A549 (cell line): ENCODE data around the gene DFFB. TPM values are rescaled to one million over a fixed set of nuclear protein-coding genes. Genes with fewer than 3 reads are reported as not detected.
"Not testable (repeated sequence)": the region's sequence is repeated elsewhere in the genome, so short reads cannot be mapped to it uniquely, and the experiment has no call there.

Source experiments
- ATAC-seq, 2 experiments: fragments of 200-7000 bp in 1 of 2; fragments of >200 bp in 1 of 2; cut with Nextera tagmentation in 1 of 2; cut with Tn5 transposase in 1 of 2; 3 replicates each; pipeline versions ENCODE4 v1.8.0 to v1.9.1; 2018 to 2020; ENCODE audit warnings: mild to moderate bottlenecking in 1 of 2, moderate library complexity in 1 of 2
- CTCF ChIA-PET: fragments of 300-600 bp; sonication (Branson Sonifier 250); formaldehyde crosslinking; extraction: SDS; loops from one replicate; lab custom pipeline; 2021; ENCODE audit warnings: antibody characterized with exemption, inconsistent platforms; lab: Yijun Ruan, JAX
- POLR2A ChIA-PET: fragments of 350-600 bp; formaldehyde crosslinking; extraction: SDS; loops from one replicate; lab custom pipeline; 2021; ENCODE audit warnings: antibody characterized with exemption, inconsistent platforms; lab: Yijun Ruan, JAX
- DNase-seq, 2 experiments: peaks; one replicate each; pipeline versions ENCODE4 v3.0.0 to v3.0.0-alpha.2; 2011 to 2016; ENCODE audit warnings: low read depth in 1 of 2, low spot score in 1 of 2
- FAIRE-seq: peaks from 2 replicates; lab custom pipeline; 2011; peaks lifted over from hg19 to GRCh38; lab: Jason Lieb, UNC
- H3K27ac ChIP-seq, 2 experiments: fragments of >200 bp; sonication (Bioruptor Twin); formaldehyde crosslinking; 3 replicates each; pipeline ENCODE4 v1.5.1; 2016 to 2017
- H3K4me1 ChIP-seq: fragments of >200 bp; sonication (Bioruptor Twin); formaldehyde crosslinking; 3 replicates; pipeline ENCODE4 v1.6.1; 2016
- H3K4me2 ChIP-seq: fragments of >200 bp; sonication (Bioruptor Twin); formaldehyde crosslinking; 3 replicates; pipeline ENCODE4 v1.6.1; 2016
- H3K4me3 ChIP-seq: fragments of >200 bp; sonication (Bioruptor Twin); formaldehyde crosslinking; 3 replicates; pipeline ENCODE4 v1.5.1; 2016
- H3K9me3 ChIP-seq: fragments of >200 bp; sonication (Bioruptor Twin); formaldehyde crosslinking; 3 replicates; pipeline ENCODE4 v1.6.1; 2016
- CEBPB ChIP-seq, 2 experiments: fragments of >200 bp in 1 of 2; sonication (Bioruptor Twin) in 1 of 2; formaldehyde crosslinking in 1 of 2; IDR thresholded peaks; 2 replicates each; pipeline ENCODE4 v1.6.1; 2012 to 2016
- CHD2 ChIP-seq: fragments of 150-350 bp; IDR thresholded peaks from 2 replicates; pipeline ENCODE4 v1.6.1; 2014; ENCODE audit warnings: low read length; ENCODE audit not compliant: partially characterized antibody
- CHD4 ChIP-seq: fragments of 200-600 bp; sonication (generic); IDR thresholded peaks from 2 replicates; pipeline ENCODE4 v1.6.1; 2016; ENCODE audit warnings: antibody characterized with exemption, mild to moderate bottlenecking, borderline replicate concordance
- EHMT2 ChIP-seq: fragments of 200-600 bp; sonication (generic); IDR thresholded peaks from 2 replicates; pipeline ENCODE4 v1.6.1; 2016; ENCODE audit warnings: antibody characterized with exemption, low read depth, mild to moderate bottlenecking, moderate library complexity
- EP300 ChIP-seq, 2 experiments: fragments of >200 bp; sonication (Bioruptor Twin); formaldehyde crosslinking; IDR thresholded peaks; 2 replicates in 1 of 2; 3 replicates in 1 of 2; pipeline ENCODE4 v1.6.1; 2016 to 2017
- ESRRA ChIP-seq: fragments of 150-350 bp; IDR thresholded peaks from 2 replicates; pipeline ENCODE4 v1.6.1; 2014; ENCODE audit warnings: mild to moderate bottlenecking, low read length, borderline replicate concordance
- FOSL2 ChIP-seq, 2 experiments: fragments of 450-650 bp in 1 of 2; fragments of >200 bp in 1 of 2; sonication (Bioruptor Twin) in 1 of 2; formaldehyde crosslinking; IDR thresholded peaks; 2 replicates each; pipeline versions ENCODE4 v1.5.0 to v1.6.1; 2016 to 2020; ENCODE audit warnings: mild to moderate bottlenecking in 1 of 2, moderate library complexity in 1 of 2
- GATA3 ChIP-seq: IDR thresholded peaks from 2 replicates; pipeline ENCODE4 v1.6.1; 2012; ENCODE audit warnings: borderline replicate concordance
- HOXB13 ChIP-seq: fragments of 250-450 bp; sonication (Bioruptor Pico); IDR thresholded peaks from 2 replicates; pipeline ENCODE4 v1.5.0; 2020; ENCODE audit warnings: low read depth, mild to moderate bottlenecking, moderate library complexity
- HOXB5 ChIP-seq: fragments of 250-450 bp; sonication (Bioruptor Pico); IDR thresholded peaks from 2 replicates; pipeline ENCODE4 v1.5.0; 2020; ENCODE audit warnings: mild to moderate bottlenecking, moderate library complexity
- JUN ChIP-seq, 2 experiments: fragments of >200 bp; sonication (Bioruptor Twin); formaldehyde crosslinking; IDR thresholded peaks; 2 replicates in 1 of 2; 3 replicates in 1 of 2; pipeline ENCODE4 v1.6.1; 2016 to 2017
- KDM5A ChIP-seq: fragments of 200-600 bp; sonication (generic); IDR thresholded peaks from 2 replicates; pipeline ENCODE4 v1.6.1; 2016; ENCODE audit warnings: antibody characterized with exemption, mild to moderate bottlenecking
- MAZ ChIP-seq: fragments of 150-350 bp; IDR thresholded peaks from 2 replicates; pipeline ENCODE4 v1.6.1; 2014; ENCODE audit warnings: antibody characterized with exemption, low read depth, low read length, borderline replicate concordance
- NPAS2 ChIP-seq: fragments of 250-450 bp; sonication (Bioruptor Pico); IDR thresholded peaks from 2 replicates; pipeline ENCODE4 v1.8.0; 2022; ENCODE audit warnings: mild to moderate bottlenecking, moderate library complexity, borderline replicate concordance
- PHF8 ChIP-seq: fragments of 200-600 bp; sonication (generic); IDR thresholded peaks from 2 replicates; pipeline ENCODE4 v1.6.1; 2016; ENCODE audit warnings: low read depth, mild to moderate bottlenecking, antibody characterized with exemption, moderate library complexity, borderline replicate concordance
- POLR2A ChIP-seq: IDR thresholded peaks from 2 replicates; pipeline ENCODE4 v1.6.1; 2012; ENCODE audit warnings: mild to moderate bottlenecking, low read length
- POLR2AphosphoS2 ChIP-seq: conservative IDR thresholded peaks from 2 replicates; pipeline ENCODE4 v1.6.1; 2012; ENCODE audit warnings: low read length, improper control_type of control experiment, inconsistent platforms
- ZC3H11A ChIP-seq: fragments of 450-650 bp; IDR thresholded peaks from 2 replicates; pipeline ENCODE4 v1.6.1; 2014; ENCODE audit warnings: antibody characterized with exemption, mild to moderate bottlenecking
- WGBS: methylation state at CpG from one replicate; pipeline ENCODE4 v1.1.6; 2017; ENCODE audit errors: missing lambda C conversion rate; 5-methylcytosine and 5-hydroxymethylcytosine counted together
- polyA plus RNA-seq, 4 experiments: library from polyadenylated mRNA; depleted of rRNA in 3 of 4; stranded (reverse); fragments of >200 nt; fragmentation: RNase III in 1 of 4; extraction: RNeasy Plus Mini Kit Qiagen cat#74134 plus additional on column Dnase treatment in 1 of 4; gene quantifications; 2 replicates in 3 of 4; 3 replicates in 1 of 4; pipeline ENCODE4 v1.2.3, GENCODE V29; 2011 to 2017
- TF ChIP-seq, protein P1 (sequence below): fragments of 450-650 bp; IDR thresholded peaks from 2 replicates; pipeline ENCODE4 v1.6.1; 2014; ENCODE audit warnings: antibody characterized with exemption
- TF ChIP-seq, protein P2 (sequence below): IDR thresholded peaks from 2 replicates; pipeline ENCODE4 v1.6.1; 2012
- TF ChIP-seq, protein P3 (sequence below): fragments of >200 bp; sonication (Bioruptor Twin); formaldehyde crosslinking; IDR thresholded peaks from 3 replicates; pipeline ENCODE4 v1.5.1; 2016

The DFFB gene
- polyA plus RNA-seq, 2 of the 4 experiments (the other 2 are of a cell fraction), result 2.5 to 3.7 TPM

DNA sequence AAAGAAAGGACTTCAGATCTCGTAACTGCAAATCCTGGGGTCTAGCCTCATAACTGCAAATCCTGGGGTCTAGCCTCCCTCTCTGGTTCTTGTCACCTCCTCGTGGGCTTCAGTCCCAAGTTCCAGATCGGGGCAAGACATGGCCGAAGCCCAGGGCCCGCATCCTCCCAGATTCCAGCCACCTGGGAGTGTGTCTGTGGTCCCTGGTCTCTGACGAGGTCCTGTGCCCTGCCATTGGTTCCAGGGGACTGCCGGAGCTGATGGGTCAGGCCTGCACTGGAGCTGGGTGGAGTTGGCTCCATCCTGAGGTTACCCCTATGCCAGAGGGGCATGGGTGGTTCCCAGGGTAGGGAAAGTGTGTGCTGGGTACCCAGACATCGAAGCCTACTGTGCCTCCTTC, 60.5 kb downstream of the DFFB start:
- H3K9me3 ChIP-seq, result no peaks in the 10 kb centered on the region
- H3K4me2 ChIP-seq, result no peak overlapping the region
- no peak overlapping the region for H3K27ac ChIP-seq
- no peak overlapping the region for H3K4me3 ChIP-seq
- ChIA-PET CTCF (no interaction called here), POLR2A (no interaction called here)
- no peak for ATAC-seq
- 21% methylated on average over 2 of the region's 8 CpGs for WGBS
- TF ChIP-seq POLR2A, result no peak
- no peak for TF ChIP-seq CEBPB (IDR thresholded peaks at IDR 0.05)
- TF ChIP-seq JUN (IDR thresholded peaks at IDR 0.05), result no peak
- no peak for TF ChIP-seq NPAS2 (CRISPR knock-in tag)
- no peak for TF ChIP-seq GATA3
- TF ChIP-seq KDM5A, result no peak
- no peaks in the 10 kb centered on the region for H3K4me1 ChIP-seq
- no peak for DNase-seq
- FAIRE-seq, result no peak

DNA sequence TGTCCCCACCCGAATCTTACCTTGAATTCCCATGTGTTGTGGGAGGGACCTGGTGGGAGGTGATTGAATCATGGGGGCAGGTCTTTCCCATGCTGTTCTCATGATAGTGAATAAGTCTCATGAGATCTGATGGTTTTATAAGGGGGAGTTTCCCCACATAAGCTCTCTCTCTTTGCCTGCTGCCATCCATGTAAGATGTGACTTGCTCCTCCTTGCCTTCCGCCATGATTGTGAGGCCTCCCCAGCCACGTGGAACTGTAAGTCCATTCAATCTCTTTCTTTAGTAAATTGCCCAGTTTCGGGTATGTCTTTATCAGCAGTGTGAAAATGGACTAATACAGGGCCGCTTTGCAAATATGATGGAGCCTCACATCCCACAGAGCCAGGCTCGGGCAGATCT, 61.1 kb downstream of the DFFB start:
- H3K4me2 ChIP-seq, CTCF ChIA-PET, H3K9me3 ChIP-seq, DNase-seq, FAIRE-seq, H3K27ac ChIP-seq, ATAC-seq, H3K4me1 ChIP-seq, H3K4me3 ChIP-seq, POLR2A ChIA-PET: not testable (repeated sequence)
- 31% methylated on average over 5 of the region's 6 CpGs for WGBS

DNA sequence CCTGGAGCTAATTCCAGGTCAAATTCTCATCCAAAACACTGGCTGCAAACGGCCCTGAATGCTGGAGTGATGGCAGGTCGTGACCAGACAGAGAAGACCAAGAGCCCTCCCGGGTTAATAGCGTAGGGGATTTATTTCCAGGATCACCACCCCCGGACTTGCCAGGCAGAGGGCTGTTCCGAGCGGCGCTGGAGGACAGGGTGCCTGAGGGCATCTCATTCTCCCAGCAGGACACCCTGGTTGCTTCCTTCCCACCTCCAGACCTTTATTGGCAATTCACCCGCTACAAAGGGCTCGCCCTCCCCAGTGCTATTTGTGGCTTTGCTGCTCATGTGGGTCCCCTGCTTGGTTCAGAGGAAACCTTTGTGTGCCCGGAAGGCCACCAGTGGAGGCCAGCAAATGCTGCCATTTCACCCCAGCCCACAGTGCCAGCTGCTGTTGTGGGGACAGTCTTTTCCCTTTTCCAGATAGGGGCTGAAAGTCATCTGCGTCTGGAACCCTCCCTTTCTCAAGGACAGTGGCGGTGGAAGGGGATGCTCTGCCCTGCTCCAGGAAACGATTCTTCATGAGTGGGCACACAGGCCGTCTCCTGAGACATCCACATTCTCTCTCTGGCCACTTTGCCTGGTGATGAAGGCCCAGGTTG, 61.8 kb downstream of the DFFB start:
- no peak for FAIRE-seq
- H3K9me3 ChIP-seq, result no peaks in the 10 kb centered on the region
- no peak overlapping the region for H3K4me2 ChIP-seq
- 43% methylated on average over 9 of the region's 15 CpGs for WGBS
- POLR2A ChIA-PET, result no interaction called here
- H3K4me1 ChIP-seq, result no peaks in the 10 kb centered on the region; the same call in 2 of the 3 replicates
- DNase-seq, result no peak
- H3K4me3 ChIP-seq, result no peak overlapping the region
- TF ChIP-seq, protein P1, sequence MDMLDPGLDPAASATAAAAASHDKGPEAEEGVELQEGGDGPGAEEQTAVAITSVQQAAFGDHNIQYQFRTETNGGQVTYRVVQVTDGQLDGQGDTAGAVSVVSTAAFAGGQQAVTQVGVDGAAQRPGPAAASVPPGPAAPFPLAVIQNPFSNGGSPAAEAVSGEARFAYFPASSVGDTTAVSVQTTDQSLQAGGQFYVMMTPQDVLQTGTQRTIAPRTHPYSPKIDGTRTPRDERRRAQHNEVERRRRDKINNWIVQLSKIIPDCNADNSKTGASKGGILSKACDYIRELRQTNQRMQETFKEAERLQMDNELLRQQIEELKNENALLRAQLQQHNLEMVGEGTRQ, result no peak
- TF ChIP-seq KDM5A, result no peak
- no peak for TF ChIP-seq POLR2AphosphoS2
- TF ChIP-seq, all 56 proteins: peak for 0
- H3K27ac ChIP-seq, result no peak overlapping the region
- no peak for ATAC-seq
- CTCF ChIA-PET, result interaction anchor here (1.0 kb wide), 1 partner anchor 8 kb away, joined by 3 read pairs; no protein-coding TSS in a partner anchor

DNA sequence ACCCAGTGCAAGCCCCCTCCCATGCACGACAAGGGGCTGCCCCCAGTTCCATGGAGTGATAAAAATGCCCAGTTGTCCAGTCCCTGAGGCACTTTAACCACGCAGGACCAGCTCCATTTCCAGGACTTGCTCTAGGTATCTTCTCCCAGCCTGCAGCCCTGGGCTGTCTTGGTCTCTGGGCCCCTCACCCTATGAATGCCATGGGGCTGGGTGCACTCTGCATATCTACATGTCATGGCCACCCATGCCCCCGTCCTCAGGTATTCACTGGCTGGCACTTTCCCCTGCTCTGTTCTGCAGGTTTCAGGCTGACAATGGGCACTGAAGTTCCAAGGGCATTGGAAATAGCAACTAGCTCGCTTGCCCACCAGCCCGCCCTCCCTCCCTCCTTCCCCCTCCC, 62.4 kb downstream of the DFFB start:
- TF ChIP-seq CHD2 (no peak), CHD4 (no peak), GATA3 (no peak), ESRRA (no peak), HOXB5 (CRISPR knock-in tag) (no peak), EP300 (IDR thresholded peaks at IDR 0.05) (no peak), CEBPB (IDR thresholded peaks at IDR 0.05) (no peak)
- DNase-seq (no peak), ATAC-seq (no peak), FAIRE-seq (no peak)
- H3K4me1 ChIP-seq, result peaks cover 6% of the 10 kb centered on the region; the same call in 1 of the 3 replicates
- H3K4me2 ChIP-seq, result no peak overlapping the region
- CTCF ChIA-PET, result interaction anchor here (1.0 kb wide), 1 partner anchor 8 kb away, joined by 3 read pairs; no protein-coding TSS in a partner anchor
- 2% methylated on average over 4 of the region's 5 CpGs for WGBS
- no peak overlapping the region for H3K4me3 ChIP-seq
- no peak overlapping the region for H3K27ac ChIP-seq
- POLR2A ChIA-PET, result no interaction called here
- no peaks in the 10 kb centered on the region for H3K9me3 ChIP-seq

DNA sequence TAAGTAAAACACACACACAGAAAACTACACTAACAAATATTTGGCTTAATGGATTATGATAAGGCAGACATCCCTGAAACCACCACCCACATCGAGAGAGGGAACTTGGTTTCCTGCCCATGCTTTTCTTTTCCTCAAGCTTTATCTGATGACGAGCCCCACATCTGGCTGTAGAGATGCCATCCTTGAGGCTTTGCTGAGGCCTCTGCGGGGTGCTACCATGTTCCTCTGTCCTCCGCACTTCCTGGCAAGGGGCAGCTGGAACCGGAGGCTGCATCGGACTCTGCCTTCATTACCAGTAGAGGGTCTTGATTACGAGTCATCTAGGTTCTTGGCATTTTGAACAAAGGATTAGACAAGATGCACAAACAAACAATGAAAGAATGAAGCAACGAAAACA, 64.5 kb downstream of the DFFB start:
- H3K4me3 ChIP-seq, result no peak overlapping the region
- TF ChIP-seq PHF8 (no peak), HOXB5 (CRISPR knock-in tag) (no peak), ZC3H11A (no peak), HOXB13 (CRISPR knock-in tag) (no peak), MAZ (no peak), FOSL2 (IDR thresholded peaks at IDR 0.05) (no peak), FOSL2 (CRISPR knock-in tag; IDR thresholded peaks at IDR 0.05) (no peak), EHMT2 (no peak)
- TF ChIP-seq, protein P2, sequence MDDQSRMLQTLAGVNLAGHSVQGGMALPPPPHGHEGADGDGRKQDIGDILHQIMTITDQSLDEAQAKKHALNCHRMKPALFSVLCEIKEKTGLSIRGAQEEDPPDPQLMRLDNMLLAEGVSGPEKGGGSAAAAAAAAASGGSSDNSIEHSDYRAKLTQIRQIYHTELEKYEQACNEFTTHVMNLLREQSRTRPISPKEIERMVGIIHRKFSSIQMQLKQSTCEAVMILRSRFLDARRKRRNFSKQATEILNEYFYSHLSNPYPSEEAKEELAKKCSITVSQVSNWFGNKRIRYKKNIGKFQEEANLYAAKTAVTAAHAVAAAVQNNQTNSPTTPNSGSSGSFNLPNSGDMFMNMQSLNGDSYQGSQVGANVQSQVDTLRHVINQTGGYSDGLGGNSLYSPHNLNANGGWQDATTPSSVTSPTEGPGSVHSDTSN, result no peak
- TF ChIP-seq, protein P3, sequence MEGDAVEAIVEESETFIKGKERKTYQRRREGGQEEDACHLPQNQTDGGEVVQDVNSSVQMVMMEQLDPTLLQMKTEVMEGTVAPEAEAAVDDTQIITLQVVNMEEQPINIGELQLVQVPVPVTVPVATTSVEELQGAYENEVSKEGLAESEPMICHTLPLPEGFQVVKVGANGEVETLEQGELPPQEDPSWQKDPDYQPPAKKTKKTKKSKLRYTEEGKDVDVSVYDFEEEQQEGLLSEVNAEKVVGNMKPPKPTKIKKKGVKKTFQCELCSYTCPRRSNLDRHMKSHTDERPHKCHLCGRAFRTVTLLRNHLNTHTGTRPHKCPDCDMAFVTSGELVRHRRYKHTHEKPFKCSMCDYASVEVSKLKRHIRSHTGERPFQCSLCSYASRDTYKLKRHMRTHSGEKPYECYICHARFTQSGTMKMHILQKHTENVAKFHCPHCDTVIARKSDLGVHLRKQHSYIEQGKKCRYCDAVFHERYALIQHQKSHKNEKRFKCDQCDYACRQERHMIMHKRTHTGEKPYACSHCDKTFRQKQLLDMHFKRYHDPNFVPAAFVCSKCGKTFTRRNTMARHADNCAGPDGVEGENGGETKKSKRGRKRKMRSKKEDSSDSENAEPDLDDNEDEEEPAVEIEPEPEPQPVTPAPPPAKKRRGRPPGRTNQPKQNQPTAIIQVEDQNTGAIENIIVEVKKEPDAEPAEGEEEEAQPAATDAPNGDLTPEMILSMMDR, result no peak

More for the DNA sequence above, 64.5 kb downstream of the DFFB start:
- H3K4me2 ChIP-seq, result no peak overlapping the region
- ATAC-seq (no peak), DNase-seq (no peak), FAIRE-seq (no peak)
- peaks cover 12% of the 10 kb centered on the region; the same call in 1 of the 3 replicates for H3K4me1 ChIP-seq
- POLR2A ChIA-PET, result no interaction called here
- H3K9me3 ChIP-seq, result no peaks in the 10 kb centered on the region
- CTCF ChIA-PET, result interaction anchor here (0.6 to 1.8 kb wide), 2 partner anchors 11 to 430 kb away, joined by 3 to 4 read pairs; no protein-coding TSS in a partner anchor
- H3K27ac ChIP-seq, result no peak overlapping the region
- WGBS, result 65% methylated on average over 8 of the region's 8 CpGs
